Progenitor cell of endocrine pancreas (in vitro differentiated cells): ENCODE data around the gene RBM47. TPM values are rescaled to one million over a fixed set of nuclear protein-coding genes. Genes with fewer than 3 reads are reported as not detected.
A peak's percentile ranks its signal among the peaks of the same experiment; 100 is the strongest.

Source experiments
- DNase-seq: peaks from one replicate; pipeline ENCODE4 v3.0.0; 2021; ENCODE audit warnings: low spot score; ENCODE audit not compliant: unreplicated experiment
- H3K27ac Mint-ChIP-seq: 2 replicates; pipeline ENCODE4 v1.8.0; 2021; ENCODE audit warnings: mild to moderate bottlenecking, moderate library complexity, mixed read lengths
- H3K27me3 Mint-ChIP-seq: 2 replicates; pipeline ENCODE4 v1.8.0; 2021; ENCODE audit warnings: mixed read lengths
- H3K36me3 Mint-ChIP-seq: 2 replicates; pipeline ENCODE4 v1.8.0; 2022; ENCODE audit warnings: mixed read lengths; ENCODE audit not compliant: insufficient read depth
- H3K4me1 Mint-ChIP-seq: 2 replicates; pipeline ENCODE4 v1.8.0; 2021; ENCODE audit warnings: low read depth, mixed read lengths
- H3K4me3 Mint-ChIP-seq: 2 replicates; pipeline ENCODE4 v1.8.0; 2021; ENCODE audit warnings: low read depth, mild to moderate bottlenecking, moderate library complexity, mixed read lengths
- H3K9me3 Mint-ChIP-seq: 2 replicates; pipeline ENCODE4 v1.8.0; 2021; ENCODE audit warnings: low read depth, mixed read lengths
- CTCF ChIP-seq: fragments of 200-600 bp; sonication (generic); IDR thresholded peaks from one replicate; pipeline ENCODE4 v1.5.0; 2021; ENCODE audit warnings: antibody characterized with exemption, mild to moderate bottlenecking; ENCODE audit not compliant: unreplicated experiment
- total RNA-seq: library from RNA; stranded (reverse); gene quantifications from 2 replicates; pipeline ENCODE4 v1.2.1, GENCODE V29; 2021

The RBM47 gene
- total RNA-seq, 1 donor from 2014 or later: 64.8 TPM

GRCh38 chr4:40489961-40490360, 139.7 kb downstream of the RBM47 start:
- DNase-seq: no peak
- Mint-ChIP-seq H3K27me3 (no peaks in the 10 kb centered on the region), H3K4me3 (no peak overlapping the region), H3K27ac (peak overlapping the region; percentile 63), H3K9me3 (no peaks in the 10 kb centered on the region), H3K4me1 (peaks cover 53% of the 10 kb centered on the region), H3K36me3 (peaks cover 15% of the 10 kb centered on the region)
- no peak for TF ChIP-seq CTCF

- TF ChIP-seq CTCF: no peak
- DNase-seq: no peak
- H3K27me3 Mint-ChIP-seq: no peaks in the 10 kb centered on the region
- H3K4me3 Mint-ChIP-seq: no peak overlapping the region
- peaks cover 13% of the 10 kb centered on the region for H3K36me3 Mint-ChIP-seq
- H3K4me1 Mint-ChIP-seq: peaks cover 55% of the 10 kb centered on the region
- no peaks in the 10 kb centered on the region for H3K9me3 Mint-ChIP-seq
- H3K27ac Mint-ChIP-seq: peak overlapping the region; percentile 10
Observed at GRCh38 chr4:40486534-40486933, 143.1 kb downstream of the RBM47 start.

- TF ChIP-seq CTCF: no peak
- H3K36me3 Mint-ChIP-seq: peaks cover 10% of the 10 kb centered on the region
Observed at GRCh38 chr4:40484346-40485090, 145.1 kb downstream of the RBM47 start.

GRCh38 chr4:40482985-40483647, 146.5 kb downstream of the RBM47 start:
- H3K9me3 Mint-ChIP-seq: no peaks in the 10 kb centered on the region
- H3K4me3 Mint-ChIP-seq: no peak overlapping the region
- peaks cover 39% of the 10 kb centered on the region for H3K4me1 Mint-ChIP-seq
- peaks cover 12% of the 10 kb centered on the region for H3K36me3 Mint-ChIP-seq
- no peak for DNase-seq
- H3K27ac Mint-ChIP-seq: peak overlapping the region; percentile 17
- TF ChIP-seq CTCF: no peak
- no peaks in the 10 kb centered on the region for H3K27me3 Mint-ChIP-seq

More at GRCh38 chr4:40484346-40485090, 145.1 kb downstream of the RBM47 start:
- DNase-seq: no peak
- Mint-ChIP-seq H3K27ac (peak overlapping the region; percentile 0), H3K9me3 (no peaks in the 10 kb centered on the region), H3K4me3 (no peak overlapping the region), H3K27me3 (no peaks in the 10 kb centered on the region), H3K4me1 (peaks cover 46% of the 10 kb centered on the region)

GRCh38 chr4:40481977-40482376, 147.7 kb downstream of the RBM47 start:
- peaks cover 41% of the 10 kb centered on the region for H3K4me1 Mint-ChIP-seq
- no peak overlapping the region for H3K4me3 Mint-ChIP-seq
- no peaks in the 10 kb centered on the region for H3K9me3 Mint-ChIP-seq
- no peak for DNase-seq
- no peak for TF ChIP-seq CTCF
- H3K27me3 Mint-ChIP-seq: no peaks in the 10 kb centered on the region
- peak overlapping the region; percentile 7 for H3K27ac Mint-ChIP-seq
- H3K36me3 Mint-ChIP-seq: peaks cover 9% of the 10 kb centered on the region
